Measurements from ENCODE around the gene SCN3A. TPM values are rescaled to one million over a fixed set of nuclear protein-coding genes. Genes with fewer than 3 reads are reported as not detected.

The SCN3A gene
- polyA plus RNA-seq, 1 experiment, result 0.17 TPM

DNA sequence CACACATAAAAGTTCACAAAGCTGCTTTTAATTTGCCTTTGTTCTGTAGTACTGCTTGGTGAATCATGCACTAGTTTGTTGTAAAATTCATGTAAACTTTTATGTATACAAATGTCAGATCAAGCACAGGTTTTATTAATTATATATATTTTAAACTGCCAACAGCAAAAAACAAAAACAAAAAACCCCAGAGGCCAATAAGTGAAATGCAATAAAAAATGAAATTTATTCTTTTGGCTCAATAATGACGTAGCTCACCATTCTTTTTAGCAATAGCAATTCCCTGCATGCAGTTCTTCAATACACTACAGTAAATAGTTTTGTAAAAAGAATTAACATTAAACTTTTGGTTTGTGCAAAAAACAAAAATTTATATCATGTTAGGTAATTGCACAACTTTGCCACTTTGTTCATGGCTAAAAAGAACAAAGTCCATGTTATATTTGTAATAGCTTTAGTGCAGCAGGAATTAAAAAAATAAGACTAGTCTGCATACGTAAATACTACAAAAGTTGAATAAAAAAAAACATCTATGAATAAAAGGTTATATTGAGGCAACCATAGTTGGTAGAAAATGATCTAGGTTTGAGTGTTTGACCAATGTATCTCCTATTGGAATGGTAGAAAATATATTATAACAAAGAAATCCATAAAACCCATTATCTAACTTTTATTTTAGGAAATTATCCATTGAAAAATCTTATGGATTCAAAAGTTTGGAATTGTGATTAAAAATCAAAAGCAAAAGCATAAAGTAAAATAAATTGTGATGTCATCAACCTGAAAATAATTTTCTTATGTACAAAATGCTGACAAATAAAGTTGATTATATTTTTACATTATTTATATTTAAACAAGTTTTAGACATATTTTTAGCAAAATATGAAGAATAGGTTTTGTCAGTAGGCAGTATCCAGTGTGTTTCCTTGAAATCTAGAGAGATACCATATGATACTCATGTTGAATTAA is 115.6 kb downstream of the SCN3A start:
- Histone ChIP-seq H3K27ac (ENCODE audit: low read depth, low read length) (no peak overlapping the region), H3K9me3 (ENCODE audit: control insufficient read depth, insufficient read depth, low read length) (no peaks in the 10 kb centered on the region), H3K4me3 (ENCODE audit: low read depth, low read length) (no peak overlapping the region), H3K27me3 (ENCODE audit: control insufficient read depth, insufficient read depth, low read length) (no peaks in the 10 kb centered on the region)
- CTCF ChIA-PET, result interaction anchor here (0.6 to 1.3 kb wide), 3 partner anchors 71 to 206 kb away, joined by 3 to 6 read pairs (median 5); partner anchors contain the start of gene SCN3A
- POLR2A ChIA-PET, result no interaction called here
- DNase-seq (ENCODE audit: low read depth, low spot score), result no peak
- TF ChIP-seq, protein P1, sequence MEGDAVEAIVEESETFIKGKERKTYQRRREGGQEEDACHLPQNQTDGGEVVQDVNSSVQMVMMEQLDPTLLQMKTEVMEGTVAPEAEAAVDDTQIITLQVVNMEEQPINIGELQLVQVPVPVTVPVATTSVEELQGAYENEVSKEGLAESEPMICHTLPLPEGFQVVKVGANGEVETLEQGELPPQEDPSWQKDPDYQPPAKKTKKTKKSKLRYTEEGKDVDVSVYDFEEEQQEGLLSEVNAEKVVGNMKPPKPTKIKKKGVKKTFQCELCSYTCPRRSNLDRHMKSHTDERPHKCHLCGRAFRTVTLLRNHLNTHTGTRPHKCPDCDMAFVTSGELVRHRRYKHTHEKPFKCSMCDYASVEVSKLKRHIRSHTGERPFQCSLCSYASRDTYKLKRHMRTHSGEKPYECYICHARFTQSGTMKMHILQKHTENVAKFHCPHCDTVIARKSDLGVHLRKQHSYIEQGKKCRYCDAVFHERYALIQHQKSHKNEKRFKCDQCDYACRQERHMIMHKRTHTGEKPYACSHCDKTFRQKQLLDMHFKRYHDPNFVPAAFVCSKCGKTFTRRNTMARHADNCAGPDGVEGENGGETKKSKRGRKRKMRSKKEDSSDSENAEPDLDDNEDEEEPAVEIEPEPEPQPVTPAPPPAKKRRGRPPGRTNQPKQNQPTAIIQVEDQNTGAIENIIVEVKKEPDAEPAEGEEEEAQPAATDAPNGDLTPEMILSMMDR (IDR thresholded peaks at IDR 0.05; ENCODE audit: low read depth, low read length), result no peak

GRCh38 chr2:165086337-165086736 is 117.5 kb downstream of the SCN3A start:
- Histone ChIP-seq H3K27ac (ENCODE audit: low read depth, low read length) (no peak overlapping the region), H3K9me3 (ENCODE audit: control insufficient read depth, insufficient read depth, low read length) (no peaks in the 10 kb centered on the region), H3K4me3 (ENCODE audit: low read depth, low read length) (no peak overlapping the region), H3K27me3 (ENCODE audit: control insufficient read depth, insufficient read depth, low read length) (no peaks in the 10 kb centered on the region)
- no peak for DNase-seq (ENCODE audit: low read depth, low spot score)
- CTCF ChIA-PET, result interaction anchor here (1.0 to 1.6 kb wide), 2 partner anchors 70 to 117 kb away, joined by 5 to 7 read pairs; partner anchors contain the start of gene SCN3A
- TF ChIP-seq, protein P1 (IDR thresholded peaks at IDR 0.05; ENCODE audit: low read depth, low read length), result no peak
- POLR2A ChIA-PET, result no interaction called here

- TF ChIP-seq, protein P1 (IDR thresholded peaks at IDR 0.05; ENCODE audit: low read depth, low read length), result no peak
- no peaks in the 10 kb centered on the region for H3K27me3 ChIP-seq (ENCODE audit: control insufficient read depth, insufficient read depth, low read length)
- ChIA-PET POLR2A (no interaction called here), CTCF (no interaction called here)
- no peak overlapping the region for H3K4me3 ChIP-seq (ENCODE audit: low read depth, low read length)
- DNase-seq (ENCODE audit: low read depth, low spot score), result no peak
- H3K27ac ChIP-seq (ENCODE audit: low read depth, low read length), result no peak overlapping the region
- H3K9me3 ChIP-seq (ENCODE audit: control insufficient read depth, insufficient read depth, low read length), result no peaks in the 10 kb centered on the region
Observed at GRCh38 chr2:165083326-165083725, 120.5 kb downstream of the SCN3A start.

- TF ChIP-seq, protein P1 (IDR thresholded peaks at IDR 0.05; ENCODE audit: low read depth, low read length), result no peak
- Histone ChIP-seq H3K4me3 (ENCODE audit: low read depth, low read length) (no peak overlapping the region), H3K27ac (ENCODE audit: low read depth, low read length) (no peak overlapping the region), H3K27me3 (ENCODE audit: control insufficient read depth, insufficient read depth, low read length) (no peaks in the 10 kb centered on the region), H3K9me3 (ENCODE audit: control insufficient read depth, insufficient read depth, low read length) (no peaks in the 10 kb centered on the region)
- ChIA-PET CTCF (interaction anchor here (1.3 kb wide), 1 partner anchor 66 kb away, joined by 3 read pairs; no protein-coding TSS in a partner anchor), POLR2A (no interaction called here)
- DNase-seq (ENCODE audit: low read depth, low spot score), result no peak
Observed at GRCh38 chr2:165082479-165082878, 121.4 kb downstream of the SCN3A start.

DNA sequence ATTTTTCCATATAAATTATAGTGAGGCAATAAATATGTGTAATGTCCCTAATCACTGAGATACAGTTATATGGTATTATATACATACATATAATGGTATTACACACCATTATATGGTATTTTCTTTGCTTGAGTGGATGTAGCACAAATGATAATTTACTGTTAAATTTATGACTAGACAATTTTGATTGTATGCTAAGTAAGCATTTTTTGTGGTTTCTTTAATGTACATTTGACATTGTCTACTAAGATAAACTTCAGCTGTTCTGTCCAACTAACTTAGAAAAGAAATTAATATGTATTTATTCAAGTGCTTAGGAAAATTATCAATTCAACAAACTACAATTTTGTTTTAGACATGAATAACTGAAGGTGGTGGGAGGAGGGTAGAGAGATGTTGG is 122.6 kb downstream of the SCN3A start:
- Histone ChIP-seq H3K27me3 (ENCODE audit: control insufficient read depth, insufficient read depth, low read length) (no peaks in the 10 kb centered on the region), H3K27ac (ENCODE audit: low read depth, low read length) (no peak overlapping the region), H3K9me3 (ENCODE audit: control insufficient read depth, insufficient read depth, low read length) (no peaks in the 10 kb centered on the region), H3K4me3 (ENCODE audit: low read depth, low read length) (no peak overlapping the region)
- ChIA-PET POLR2A (no interaction called here), CTCF (no interaction called here)
- no peak for DNase-seq (ENCODE audit: low read depth, low spot score)
- TF ChIP-seq, protein P1 (IDR thresholded peaks at IDR 0.05; ENCODE audit: low read depth, low read length), result no peak
